H9 (cell line): ENCODE results near the gene KIAA2012. TPM values are rescaled to one million over a fixed set of nuclear protein-coding genes. Genes with fewer than 3 reads are reported as not detected.

Experiments
- DNase-seq: peaks from one replicate; pipeline ENCODE4 v3.0.0-alpha.2; 2017
- H2AFZ ChIP-seq: one replicate; pipeline ENCODE4 v1.6.1; 2013; ENCODE audit warnings: mild to moderate bottlenecking, low read length, control low read depth, moderate library complexity
- H2AK5ac ChIP-seq: 2 replicates; pipeline ENCODE4 v1.6.1; 2013; ENCODE audit warnings: low read length, control low read depth, mixed read lengths; ENCODE audit not compliant: insufficient read length
- H2BK120ac ChIP-seq: one replicate; pipeline ENCODE4 v1.6.1; 2013; ENCODE audit warnings: low read depth, mild to moderate bottlenecking, low read length, control low read depth, inconsistent platforms; ENCODE audit not compliant: poor library complexity, severe bottlenecking
- H2BK12ac ChIP-seq: 2 replicates; pipeline ENCODE4 v1.6.1; 2013; ENCODE audit warnings: low read length, control low read depth, mixed read lengths, low read depth; ENCODE audit not compliant: insufficient read length
- H2BK15ac ChIP-seq: 2 replicates; pipeline ENCODE4 v1.6.1; 2013; ENCODE audit warnings: low read depth, low read length, control low read depth
- H2BK20ac ChIP-seq: one replicate; pipeline ENCODE4 v1.6.1; 2013; ENCODE audit warnings: low read depth, mild to moderate bottlenecking, low read length, control low read depth, inconsistent platforms; ENCODE audit not compliant: poor library complexity, severe bottlenecking
- H2BK5ac ChIP-seq: 2 replicates; pipeline ENCODE4 v1.6.1; 2013; ENCODE audit warnings: low read length, control low read depth, mixed read lengths; ENCODE audit not compliant: insufficient read length
- H3K14ac ChIP-seq: 2 replicates; pipeline ENCODE4 v1.6.1; 2013; ENCODE audit warnings: low read length, control low read depth; ENCODE audit not compliant: insufficient read depth
- H3K18ac ChIP-seq: 2 replicates; pipeline ENCODE4 v1.6.1; 2013; ENCODE audit warnings: low read depth, mild to moderate bottlenecking, mixed read lengths, low read length, control low read depth; ENCODE audit not compliant: insufficient read length
- H3K23ac ChIP-seq: 2 replicates; pipeline ENCODE4 v1.6.1; 2013; ENCODE audit warnings: low read length, control low read depth, mixed read lengths, low read depth; ENCODE audit not compliant: insufficient read length
- H3K23me2 ChIP-seq: 2 replicates; pipeline ENCODE4 v1.6.1; 2013; ENCODE audit warnings: low read depth, mild to moderate bottlenecking, mixed read lengths, low read length, control low read depth; ENCODE audit not compliant: insufficient read length, poor library complexity, severe bottlenecking
- H3K27ac ChIP-seq: 2 replicates; pipeline ENCODE4 v1.5.1; 2013; ENCODE audit warnings: low read length, control low read depth, mixed read lengths, low read depth; ENCODE audit not compliant: insufficient read length
- H3K27me3 ChIP-seq: 2 replicates; pipeline ENCODE4 v1.6.1; 2013; ENCODE audit warnings: low read length, control low read depth, inconsistent platforms; ENCODE audit not compliant: insufficient read depth
- H3K4ac ChIP-seq: 2 replicates; pipeline ENCODE4 v1.6.1; 2013; ENCODE audit warnings: low read depth, mild to moderate bottlenecking, control low read depth, inconsistent platforms, low read length, moderate library complexity
- H3K4me1 ChIP-seq: 2 replicates; pipeline ENCODE4 v1.6.1; 2013; ENCODE audit warnings: low read length, control low read depth, inconsistent platforms; ENCODE audit not compliant: insufficient read depth
- H3K4me2 ChIP-seq: 2 replicates; pipeline ENCODE4 v1.6.1; 2013; ENCODE audit warnings: low read length, control low read depth, mixed read lengths; ENCODE audit not compliant: insufficient read length, insufficient read depth
- H3K56ac ChIP-seq: 2 replicates; pipeline ENCODE4 v1.6.1; 2013; ENCODE audit warnings: low read depth, mild to moderate bottlenecking, mixed read lengths, low read length, control low read depth; ENCODE audit not compliant: insufficient read length
- H3K79me1 ChIP-seq: 2 replicates; pipeline ENCODE4 v1.6.1; 2013; ENCODE audit warnings: low read depth, mild to moderate bottlenecking, moderate library complexity, low read length, control low read depth, inconsistent platforms; ENCODE audit not compliant: insufficient read depth, poor library complexity, severe bottlenecking
- H3K79me2 ChIP-seq: 2 replicates; pipeline ENCODE4 v1.6.1; 2013; ENCODE audit warnings: low read length, control low read depth, inconsistent platforms; ENCODE audit not compliant: insufficient read depth
- H3K9ac ChIP-seq: 2 replicates; pipeline ENCODE4 v1.6.1; 2013; ENCODE audit warnings: low read length, control low read depth, mixed read lengths; ENCODE audit not compliant: insufficient read length; ENCODE audit errors: extremely low read depth
- H3K9me3 ChIP-seq: one replicate; pipeline ENCODE4 v1.6.1; 2013; ENCODE audit warnings: low read depth, low read length, inconsistent platforms; ENCODE audit not compliant: control insufficient read depth
- H3T11ph ChIP-seq: one replicate; pipeline ENCODE4 v1.6.1; 2013; ENCODE audit warnings: mild to moderate bottlenecking, low read length, control low read depth, inconsistent platforms
- H4K20me1 ChIP-seq: one replicate; pipeline ENCODE4 v1.6.1; 2013; ENCODE audit not compliant: control insufficient read depth, insufficient read length, insufficient read depth
- H4K5ac ChIP-seq: 2 replicates; pipeline ENCODE4 v1.6.1; 2013; ENCODE audit warnings: low read depth, mild to moderate bottlenecking, mixed read lengths, low read length, control low read depth; ENCODE audit not compliant: insufficient read length
- H4K8ac ChIP-seq: replicated peaks from 2 replicates; pipeline ENCODE4 v1.6.1; 2013; ENCODE audit warnings: low read length, control low read depth, mixed read lengths, low read depth; ENCODE audit not compliant: insufficient read length
- H4K91ac ChIP-seq: 2 replicates; pipeline ENCODE4 v1.6.1; 2013; ENCODE audit warnings: low read depth, mild to moderate bottlenecking, moderate library complexity, mixed read lengths, low read length, control low read depth; ENCODE audit not compliant: insufficient read length
- H3K27ac Mint-ChIP-seq, 3 experiments: 2 replicates in 2 of 3; 3 replicates in 1 of 3; pipeline ENCODE4 v1.8.0; 2020 to 2021; ENCODE audit warnings: mixed read lengths in 3 of 3, mild to moderate bottlenecking in 1 of 3, moderate library complexity in 1 of 3
- H3K27me3 Mint-ChIP-seq: 2 replicates; pipeline ENCODE4 v1.8.0; 2021; ENCODE audit warnings: low read depth, mild to moderate bottlenecking, moderate library complexity, mixed read lengths
- H3K36me3 Mint-ChIP-seq, 3 experiments: 2 replicates in 2 of 3; 3 replicates in 1 of 3; pipeline ENCODE4 v1.8.0; 2020 to 2021; ENCODE audit warnings: low read depth in 3 of 3, mixed read lengths in 3 of 3; ENCODE audit not compliant: insufficient read depth in 1 of 3
- H3K4me1 Mint-ChIP-seq, 2 experiments: 2 replicates each; pipeline ENCODE4 v1.8.0; 2020; ENCODE audit warnings: mixed read lengths in 2 of 2
- H3K4me3 Mint-ChIP-seq, 2 experiments: 2 replicates in 1 of 2; 3 replicates in 1 of 2; pipeline ENCODE4 v1.8.0; 2020 to 2021; ENCODE audit warnings: mild to moderate bottlenecking in 2 of 2, mixed read lengths in 2 of 2, moderate library complexity in 1 of 2
- H3K9me3 Mint-ChIP-seq, 2 experiments: 2 replicates in 1 of 2; 3 replicates in 1 of 2; pipeline ENCODE4 v1.8.0; 2020; ENCODE audit warnings: mild to moderate bottlenecking in 2 of 2, mixed read lengths in 2 of 2, moderate library complexity in 1 of 2
- WGBS: extraction: QIAGEN DNeasy Blood & Tissue Kit; methylation state at CpG from one replicate; pipeline ENCODE4 v1.1.7; 2013; ENCODE audit warnings: missing lambda C conversion rate, low lambda C conversion rate, mixed read lengths; ENCODE audit not compliant: insufficient read length; ENCODE audit errors: extremely low coverage; 5-methylcytosine and 5-hydroxymethylcytosine counted together
- total RNA-seq: library from RNA; stranded (reverse); gene quantifications from 2 replicates; pipeline ENCODE4 v1.2.1, GENCODE V29; 2021
- TF ChIP-seq, protein P1 (sequence below): fragments of 200-600 bp; sonication (generic); conservative IDR thresholded peaks from 3 replicates; pipeline ENCODE4 v1.8.0; 2021; ENCODE audit warnings: antibody characterized with exemption, mild to moderate bottlenecking

KIAA2012 gene
- total RNA-seq, 1 experiment from 2014 or later = not detected

GRCh38 chr2:202115479-202115971 lies 42.5 kb downstream of the KIAA2012 start:
- H3K4me3 Mint-ChIP-seq = no peak overlapping the region
- Histone ChIP-seq H4K91ac (no peak overlapping the region), H3K79me2 (no peaks in the 10 kb centered on the region), H3K79me1 (no peaks in the 10 kb centered on the region), H3K56ac (no peak overlapping the region), H4K5ac (no peak overlapping the region), H2AK5ac (no peak overlapping the region), H3K27me3 (no peaks in the 10 kb centered on the region; the same call in 1 of the 2 replicates), H3K27ac (no peak overlapping the region), H2BK20ac (no peak overlapping the region), H3K4me1 (no peaks in the 10 kb centered on the region; the same call in 1 of the 2 replicates), H2BK120ac (no peak overlapping the region), H3K14ac (no peak overlapping the region), H3K23me2 (no peaks in the 10 kb centered on the region), H4K8ac (no peak overlapping the region), H3K9ac (no peak overlapping the region), H2BK12ac (no peak overlapping the region), H2AFZ (no peak overlapping the region), H3T11ph (no peak overlapping the region), H3K4ac (no peak overlapping the region), H3K9me3 (peaks cover 5% of the 10 kb centered on the region), H3K4me2 (no peak overlapping the region), H2BK5ac (no peak overlapping the region), H3K23ac (no peak overlapping the region), H3K18ac (no peak overlapping the region), H4K20me1 (no peaks in the 10 kb centered on the region), H2BK15ac (no peak overlapping the region)
- no peak for DNase-seq
- WGBS = no CpG with 5 or more reads among the region's 1 CpG
- TF ChIP-seq, protein P1, sequence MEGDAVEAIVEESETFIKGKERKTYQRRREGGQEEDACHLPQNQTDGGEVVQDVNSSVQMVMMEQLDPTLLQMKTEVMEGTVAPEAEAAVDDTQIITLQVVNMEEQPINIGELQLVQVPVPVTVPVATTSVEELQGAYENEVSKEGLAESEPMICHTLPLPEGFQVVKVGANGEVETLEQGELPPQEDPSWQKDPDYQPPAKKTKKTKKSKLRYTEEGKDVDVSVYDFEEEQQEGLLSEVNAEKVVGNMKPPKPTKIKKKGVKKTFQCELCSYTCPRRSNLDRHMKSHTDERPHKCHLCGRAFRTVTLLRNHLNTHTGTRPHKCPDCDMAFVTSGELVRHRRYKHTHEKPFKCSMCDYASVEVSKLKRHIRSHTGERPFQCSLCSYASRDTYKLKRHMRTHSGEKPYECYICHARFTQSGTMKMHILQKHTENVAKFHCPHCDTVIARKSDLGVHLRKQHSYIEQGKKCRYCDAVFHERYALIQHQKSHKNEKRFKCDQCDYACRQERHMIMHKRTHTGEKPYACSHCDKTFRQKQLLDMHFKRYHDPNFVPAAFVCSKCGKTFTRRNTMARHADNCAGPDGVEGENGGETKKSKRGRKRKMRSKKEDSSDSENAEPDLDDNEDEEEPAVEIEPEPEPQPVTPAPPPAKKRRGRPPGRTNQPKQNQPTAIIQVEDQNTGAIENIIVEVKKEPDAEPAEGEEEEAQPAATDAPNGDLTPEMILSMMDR = no peak
- peaks cover 6 to 11% of the 10 kb centered on the region in 2 experiments for H3K9me3 Mint-ChIP-seq
- peaks cover 0 to 8% (median 2%) of the 10 kb centered on the region in 3 experiments; a peak in 4 of 7 replicates for H3K36me3 Mint-ChIP-seq
- H3K27me3 Mint-ChIP-seq = no peaks in the 10 kb centered on the region
- H3K4me1 Mint-ChIP-seq = peaks cover 21 to 27% of the 10 kb centered on the region in 2 experiments
- no peak overlapping the region for H3K27ac Mint-ChIP-seq
